ENCODE measurements around the gene RAD52. TPM values are rescaled to one million over a fixed set of nuclear protein-coding genes. Genes with fewer than 3 reads are reported as not detected.

The RAD52 gene
- polyA plus RNA-seq, 1 donor from 2014 or later: 25.5 TPM

- Histone ChIP-seq H3K36me3 (ENCODE audit: insufficient read depth, low read length) (peaks cover 9% of the 10 kb centered on the region), H3K27me3 (ENCODE audit: insufficient read depth, low read depth, low read length) (no peaks in the 10 kb centered on the region), H3K79me2 (replicated peaks; ENCODE audit: insufficient read depth, low read length) (no peaks in the 10 kb centered on the region), H3K9ac (ENCODE audit: low read length) (no peak overlapping the region), H3K9me2 (ENCODE audit: insufficient read depth, low read length) (no peaks in the 10 kb centered on the region), H3F3A (ENCODE audit: insufficient read depth, low read length, poor library complexity, severe bottlenecking) (no peaks in the 10 kb centered on the region), H3K4me2 (ENCODE audit: low read length) (no peak overlapping the region), H4K20me1 (ENCODE audit: insufficient read depth) (no peaks in the 10 kb centered on the region), H3K9me3 (ENCODE audit: low read length) (no peaks in the 10 kb centered on the region), H2AFZ (ENCODE audit: low read depth, low read length) (no peak overlapping the region), H3K27ac (ENCODE audit: low read length) (no peak overlapping the region), H3K4me3 (ENCODE audit: low read length) (no peak overlapping the region)
- TF ChIP-seq RAD21 (conservative IDR thresholded peaks at IDR 0.05) (no peak), SMC3 (conservative IDR thresholded peaks at IDR 0.05; ENCODE audit: poor library complexity) (no peak), CTCF (IDR thresholded peaks at IDR 0.05; ENCODE audit: poor library complexity, severe bottlenecking) (no peak), MXI1 (conservative IDR thresholded peaks at IDR 0.05; ENCODE audit: poor library complexity, severe bottlenecking) (no peak), EZH2 (IDR thresholded peaks at IDR 0.05; ENCODE audit: borderline replicate concordance, insufficient read depth, low read length, poor library complexity, severe bottlenecking) (no peak), REST (IDR thresholded peaks at IDR 0.05; ENCODE audit: borderline replicate concordance) (no peak), POLR2AphosphoS5 (IDR thresholded peaks at IDR 0.05) (no peak), EP300 (conservative IDR thresholded peaks at IDR 0.05; ENCODE audit: poor library complexity, severe bottlenecking) (no peak), TAF1 (IDR thresholded peaks at IDR 0.05; ENCODE audit: low read depth) (no peak)
Observed at GRCh38 chr12:911191-911826, 38.2 kb downstream of the RAD52 start.

DNA sequence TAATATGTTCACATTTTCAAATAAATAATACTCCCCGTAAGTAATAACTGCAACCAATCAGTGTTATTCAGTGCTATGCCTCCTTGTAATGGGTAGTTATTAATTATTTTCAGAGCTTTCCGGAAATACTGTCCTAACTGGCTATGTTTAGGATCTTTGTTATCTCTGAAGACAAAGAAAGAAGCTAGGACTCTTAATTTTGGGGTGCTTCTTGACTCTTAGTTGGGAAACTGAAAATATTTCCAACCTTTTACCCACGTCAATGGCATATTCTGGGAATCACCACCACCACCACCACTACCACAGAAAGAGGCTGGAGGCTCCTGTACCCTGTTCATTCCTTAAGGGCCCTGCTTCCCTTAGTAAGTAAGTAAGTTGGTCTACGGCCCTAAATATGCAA lies 39.1 kb downstream of the RAD52 start:
- Histone ChIP-seq H3K27me3 (ENCODE audit: insufficient read depth, low read depth, low read length) (no peaks in the 10 kb centered on the region), H3K9me2 (ENCODE audit: insufficient read depth, low read length) (no peaks in the 10 kb centered on the region), H3K4me3 (ENCODE audit: low read length) (no peak overlapping the region), H3K27ac (ENCODE audit: low read length) (no peak overlapping the region), H3K79me2 (replicated peaks; ENCODE audit: insufficient read depth, low read length) (no peaks in the 10 kb centered on the region), H3K9ac (ENCODE audit: low read length) (no peak overlapping the region), H3K9me3 (ENCODE audit: low read length) (no peaks in the 10 kb centered on the region), H4K20me1 (ENCODE audit: insufficient read depth) (no peaks in the 10 kb centered on the region), H3K4me2 (ENCODE audit: low read length) (no peak overlapping the region), H2AFZ (ENCODE audit: low read depth, low read length) (no peak overlapping the region), H3F3A (ENCODE audit: insufficient read depth, low read length, poor library complexity, severe bottlenecking) (no peaks in the 10 kb centered on the region), H3K36me3 (ENCODE audit: insufficient read depth, low read length) (peaks cover 12% of the 10 kb centered on the region)
- no peak for TF ChIP-seq CTCF (IDR thresholded peaks at IDR 0.05; ENCODE audit: poor library complexity, severe bottlenecking)
- TF ChIP-seq EZH2 (IDR thresholded peaks at IDR 0.05; ENCODE audit: borderline replicate concordance, insufficient read depth, low read length, poor library complexity, severe bottlenecking): no peak

Measured in neural cell (in vitro differentiated cells).